ENCODE results near the gene ARFGAP2. TPM values are rescaled to one million over a fixed set of nuclear protein-coding genes. Genes with fewer than 3 reads are reported as not detected.

ARFGAP2 gene
- total RNA-seq, 1 experiment from 2014 or later = 73.5 TPM

GRCh38 chr11:47183969-47184368 lies 7.3 kb upstream of the ARFGAP2 start (continued):
- TF ChIP-seq, protein P1, sequence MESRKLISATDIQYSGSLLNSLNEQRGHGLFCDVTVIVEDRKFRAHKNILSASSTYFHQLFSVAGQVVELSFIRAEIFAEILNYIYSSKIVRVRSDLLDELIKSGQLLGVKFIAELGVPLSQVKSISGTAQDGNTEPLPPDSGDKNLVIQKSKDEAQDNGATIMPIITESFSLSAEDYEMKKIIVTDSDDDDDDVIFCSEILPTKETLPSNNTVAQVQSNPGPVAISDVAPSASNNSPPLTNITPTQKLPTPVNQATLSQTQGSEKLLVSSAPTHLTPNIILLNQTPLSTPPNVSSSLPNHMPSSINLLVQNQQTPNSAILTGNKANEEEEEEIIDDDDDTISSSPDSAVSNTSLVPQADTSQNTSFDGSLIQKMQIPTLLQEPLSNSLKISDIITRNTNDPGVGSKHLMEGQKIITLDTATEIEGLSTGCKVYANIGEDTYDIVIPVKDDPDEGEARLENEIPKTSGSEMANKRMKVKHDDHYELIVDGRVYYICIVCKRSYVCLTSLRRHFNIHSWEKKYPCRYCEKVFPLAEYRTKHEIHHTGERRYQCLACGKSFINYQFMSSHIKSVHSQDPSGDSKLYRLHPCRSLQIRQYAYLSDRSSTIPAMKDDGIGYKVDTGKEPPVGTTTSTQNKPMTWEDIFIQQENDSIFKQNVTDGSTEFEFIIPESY (IDR thresholded peaks at IDR 0.05; ENCODE audit: extremely low read depth, insufficient replicate concordance, low read length) = no peak
- no peak for TF ChIP-seq TCF7L2 (IDR thresholded peaks at IDR 0.05; ENCODE audit: borderline replicate concordance, extremely low read depth, insufficient read depth, insufficient read length)
- TF ChIP-seq POLR2A (IDR thresholded peaks at IDR 0.05; ENCODE audit: borderline replicate concordance, extremely low read depth, insufficient read depth, insufficient read length) = no peak
- TF ChIP-seq, protein P2, sequence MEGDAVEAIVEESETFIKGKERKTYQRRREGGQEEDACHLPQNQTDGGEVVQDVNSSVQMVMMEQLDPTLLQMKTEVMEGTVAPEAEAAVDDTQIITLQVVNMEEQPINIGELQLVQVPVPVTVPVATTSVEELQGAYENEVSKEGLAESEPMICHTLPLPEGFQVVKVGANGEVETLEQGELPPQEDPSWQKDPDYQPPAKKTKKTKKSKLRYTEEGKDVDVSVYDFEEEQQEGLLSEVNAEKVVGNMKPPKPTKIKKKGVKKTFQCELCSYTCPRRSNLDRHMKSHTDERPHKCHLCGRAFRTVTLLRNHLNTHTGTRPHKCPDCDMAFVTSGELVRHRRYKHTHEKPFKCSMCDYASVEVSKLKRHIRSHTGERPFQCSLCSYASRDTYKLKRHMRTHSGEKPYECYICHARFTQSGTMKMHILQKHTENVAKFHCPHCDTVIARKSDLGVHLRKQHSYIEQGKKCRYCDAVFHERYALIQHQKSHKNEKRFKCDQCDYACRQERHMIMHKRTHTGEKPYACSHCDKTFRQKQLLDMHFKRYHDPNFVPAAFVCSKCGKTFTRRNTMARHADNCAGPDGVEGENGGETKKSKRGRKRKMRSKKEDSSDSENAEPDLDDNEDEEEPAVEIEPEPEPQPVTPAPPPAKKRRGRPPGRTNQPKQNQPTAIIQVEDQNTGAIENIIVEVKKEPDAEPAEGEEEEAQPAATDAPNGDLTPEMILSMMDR (IDR thresholded peaks at IDR 0.05 in 2 of 3, conservative IDR thresholded peaks at IDR 0.05 in 1 of 3; ENCODE audit: borderline replicate concordance in 1 of 3, insufficient read depth in 1 of 3, low read depth in 2 of 3, low read length in 2 of 3) = no peak
- no peak for TF ChIP-seq ZFX (IDR thresholded peaks at IDR 0.05)
- TF ChIP-seq ELF1 (IDR thresholded peaks at IDR 0.05; ENCODE audit: borderline replicate concordance, low read depth) = no peak
- TF ChIP-seq ZNF274 (IDR thresholded peaks at IDR 0.05; ENCODE audit: low read depth, low read length) = no peak
- TF ChIP-seq RAD21 (IDR thresholded peaks at IDR 0.05; ENCODE audit: low read depth) = no peak

DNA sequence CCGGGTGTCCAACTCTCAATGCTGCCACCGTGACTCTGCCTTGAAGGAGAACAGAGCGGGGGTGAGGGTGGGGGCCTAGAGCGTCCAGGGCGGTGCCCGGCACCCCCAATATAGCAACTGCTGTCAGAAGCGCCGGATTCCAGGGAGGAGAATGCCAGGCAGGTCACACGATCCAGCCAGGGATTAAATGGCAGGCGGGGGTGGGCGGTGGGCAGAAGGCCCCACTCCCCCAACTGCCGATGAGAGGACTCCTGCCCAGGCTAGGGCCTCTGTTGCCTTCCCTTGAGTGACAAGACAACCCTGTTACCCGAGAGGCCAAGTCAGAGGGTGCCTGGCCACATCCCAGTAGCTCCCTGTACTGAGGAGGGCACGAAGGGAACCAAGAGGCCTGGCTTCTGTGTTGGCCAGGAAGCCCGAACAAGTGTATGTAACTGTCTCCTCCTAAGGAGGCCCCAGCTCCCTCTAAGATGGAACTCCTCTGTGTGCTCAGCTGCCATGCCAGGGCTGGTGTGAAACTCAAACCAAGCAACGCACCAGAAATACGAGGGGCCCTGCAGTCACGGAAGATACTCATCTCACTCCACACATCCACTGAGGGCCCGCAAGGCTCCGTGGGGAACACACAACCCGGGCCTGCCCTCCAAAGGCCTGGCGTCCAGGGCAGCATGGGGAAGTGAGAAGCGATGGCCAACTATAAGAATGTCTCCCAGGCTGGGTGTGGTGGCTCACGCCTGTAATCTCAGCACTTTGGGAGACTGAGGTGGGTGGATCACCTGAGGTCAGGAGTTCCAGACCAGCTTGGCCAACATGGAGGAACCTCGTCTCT lies 6.6 kb upstream of the ARFGAP2 start:
- intact Hi-C loops (cut with micrococcal nuclease) = no loop called here
- H3K27me3 ChIP-seq (ENCODE audit: insufficient read depth, low read length) = no peaks in the 10 kb centered on the region
- no peak overlapping the region for H3K9ac ChIP-seq (ENCODE audit: low read length)
- no peaks in the 10 kb centered on the region for H4K20me1 ChIP-seq (ENCODE audit: insufficient read depth)
- H3K4me1 ChIP-seq (ENCODE audit: control insufficient read depth in 1 of 2, insufficient read depth in 2 of 2, low read length in 2 of 2) = peaks cover 18 to 33% of the 10 kb centered on the region in 2 experiments
- ChIA-PET RAD21 (ENCODE audit: low non-redundant PET in 1 of 2, low total read pairs in 2 of 2, uncharacterized antibody in 2 of 2, unreplicated experiment in 2 of 2) (no interaction called here), CTCF (no interaction called here), POLR2A (no interaction called here)
- H3K4me2 ChIP-seq (ENCODE audit: low read length) = no peak overlapping the region
- H3K9me2 ChIP-seq (ENCODE audit: insufficient read depth) = no peaks in the 10 kb centered on the region
- H3K27ac ChIP-seq (ENCODE audit: low read depth, low read length) = no peak overlapping the region
- H3K36me3 ChIP-seq (ENCODE audit: control insufficient read depth in 1 of 2, insufficient read depth in 2 of 2, low read length in 2 of 2) = no peaks in the 10 kb centered on the region; a peak in 1 of 4 replicates
- no TSS peak for BruUV-seq (replicated peaks)
- TF ChIP-seq EZH2phosphoT487 (IDR thresholded peaks at IDR 0.05; ENCODE audit: borderline replicate concordance) = no peak
- no peak for TF ChIP-seq TCF7L2 (IDR thresholded peaks at IDR 0.05; ENCODE audit: borderline replicate concordance, extremely low read depth, insufficient read depth, insufficient read length)
- TF ChIP-seq POLR2AphosphoS5 (IDR thresholded peaks at IDR 0.05; ENCODE audit: low read depth, low read length) = no peak
- no peak for TF ChIP-seq SRF (IDR thresholded peaks at IDR 0.05; ENCODE audit: low read depth)
- TF ChIP-seq SIN3A (IDR thresholded peaks at IDR 0.05; ENCODE audit: low read depth) = no peak
- TF ChIP-seq ATF3 (IDR thresholded peaks at IDR 0.05) = no peak
- no peak for TF ChIP-seq ZNF274 (IDR thresholded peaks at IDR 0.05; ENCODE audit: low read depth, low read length)
- TF ChIP-seq MAX (IDR thresholded peaks at IDR 0.05) = no peak
- TF ChIP-seq JUND (IDR thresholded peaks at IDR 0.05) = no peak
- TF ChIP-seq CEBPB (IDR thresholded peaks at IDR 0.05; ENCODE audit: low read depth) = no peak
- peaks cover 33% of the 10 kb centered on the region for H3K79me2 ChIP-seq (ENCODE audit: insufficient read depth, low read length)
- no peaks in the 10 kb centered on the region for H3K9me3 ChIP-seq (ENCODE audit: control insufficient read depth in 1 of 2, insufficient read depth in 1 of 2, low read depth in 1 of 2, low read length in 2 of 2)
- no peak overlapping the region for H2AFZ ChIP-seq (ENCODE audit: low read depth, low read length, poor library complexity, severe bottlenecking)
- no peak overlapping the region for H3K4me3 ChIP-seq (replicated peaks in 1 of 2; ENCODE audit: low read depth in 1 of 2, low read length in 2 of 2)
- ATAC-seq (no peak), DNase-seq (ENCODE audit: low read depth, low spot score) (no peak)
